OCI-LY3 (cell line): ENCODE data around the gene EVI5L.
A peak's percentile ranks its signal among the peaks of the same experiment; 100 is the strongest.

Source experiments
- H2AFZ ChIP-seq: fragments of 200-600, 300-600 bp; shearing (Covaris generic); 2 replicates; pipeline ENCODE4 v1.6.0; 2014; ENCODE audit warnings: antibody characterized with exemption, low read depth, low read length
- H3K27ac ChIP-seq: fragments of 200-600, 300-600 bp; sonication (generic); 2 replicates; pipeline ENCODE4 v1.5.1; 2014; ENCODE audit warnings: mild to moderate bottlenecking, low read length, moderate library complexity, mixed read lengths
- H3K27me3 ChIP-seq: fragments of 200-600, 300-600 bp; sonication (generic); 2 replicates; pipeline ENCODE4 v1.6.1; 2014; ENCODE audit warnings: low read depth, low read length, mixed read lengths
- H3K36me3 ChIP-seq: fragments of 200-600, 300-600 bp; sonication (generic); replicated peaks from 2 replicates; pipeline ENCODE3; 2014; ENCODE audit warnings: low read depth, low read length, mixed read lengths
- H3K4me1 ChIP-seq: fragments of 300-600, 200-600 bp; sonication (generic); 2 replicates; pipeline ENCODE4 v1.6.1; 2014; ENCODE audit warnings: low read length, mixed read lengths
- H3K4me2 ChIP-seq: fragments of 200-600, 300-600 bp; sonication (generic); 2 replicates; pipeline ENCODE4 v1.6.1; 2014; ENCODE audit warnings: low read length, mixed read lengths
- H3K4me3 ChIP-seq: fragments of 300-600, 200-600 bp; sonication (generic); 2 replicates; pipeline ENCODE4 v1.5.1; 2014; ENCODE audit warnings: antibody characterized with exemption, mild to moderate bottlenecking, low read length, moderate library complexity
- H3K79me2 ChIP-seq: fragments of 300-600, 200-600 bp; shearing (Covaris generic); 2 replicates; pipeline ENCODE4 v1.6.1; 2014; ENCODE audit warnings: mild to moderate bottlenecking, low read length, mixed read lengths
- H3K9ac ChIP-seq: fragments of 300-600, 200-600 bp; shearing (Covaris generic); 2 replicates; pipeline ENCODE4 v1.6.0; 2014; ENCODE audit warnings: mild to moderate bottlenecking, low read length, moderate library complexity
- H3K9me3 ChIP-seq: fragments of 200-600, 300-600 bp; shearing (Covaris generic); 2 replicates; pipeline ENCODE4 v1.6.1; 2014; ENCODE audit warnings: low read length, mixed read lengths; ENCODE audit not compliant: insufficient read depth
- H4K20me1 ChIP-seq: fragments of 200-600, 300-600 bp; sonication (generic); 2 replicates; pipeline ENCODE4 v1.6.1; 2016; ENCODE audit warnings: low read length, mixed read lengths; ENCODE audit not compliant: insufficient read depth
- CTCF ChIP-seq: fragments of 200-600, 300-600 bp; sonication (generic); IDR thresholded peaks from 2 replicates; pipeline ENCODE4 v1.5.1; 2014; ENCODE audit warnings: antibody characterized with exemption, low read length, low read depth
- EZH2phosphoT487 ChIP-seq: fragments of 200-600 bp; shearing (Covaris generic); IDR thresholded peaks from 2 replicates; pipeline ENCODE4 v1.6.1; 2018; ENCODE audit warnings: antibody characterized with exemption, mixed run types, low read depth

The EVI5L gene

DNA sequence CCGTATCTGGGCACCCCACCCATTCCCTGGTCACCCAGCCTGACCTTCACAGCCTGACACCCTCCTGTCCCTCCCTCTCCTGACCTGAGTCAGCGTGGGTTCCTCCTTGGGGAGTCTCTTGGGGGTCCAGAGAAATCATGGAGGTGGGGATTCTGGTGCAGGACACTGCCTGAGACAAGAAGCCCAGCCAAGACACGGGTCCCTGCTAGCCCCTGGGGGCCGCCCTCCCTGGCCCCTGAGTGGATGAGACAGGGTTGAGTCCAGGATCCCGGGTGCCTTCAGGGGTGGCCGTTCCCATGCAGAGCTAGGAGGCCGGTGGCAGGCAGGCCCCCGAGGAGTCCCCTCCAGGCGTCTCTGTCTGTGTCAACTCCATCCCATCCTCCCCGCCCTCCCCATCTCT is 75.2 kb downstream of the EVI5L start:
- no peaks in the 10 kb centered on the region for H3K9me3 ChIP-seq
- H3K27me3 ChIP-seq = no peaks in the 10 kb centered on the region
- H3K4me1 ChIP-seq = peaks cover 16% of the 10 kb centered on the region
- H3K4me3 ChIP-seq = peak overlapping the region; percentile 95; the same call in 1 of the 2 replicates
- peak overlapping the region; percentile 98 for H3K4me2 ChIP-seq
- peaks cover 35% of the 10 kb centered on the region for H4K20me1 ChIP-seq
- peak overlapping the region; percentile 87; the same call in 1 of the 2 replicates for H3K9ac ChIP-seq
- H3K36me3 ChIP-seq = peaks cover 6% of the 10 kb centered on the region
- peaks cover 54% of the 10 kb centered on the region for H3K79me2 ChIP-seq
- TF ChIP-seq EZH2phosphoT487 = no peak
- H2AFZ ChIP-seq = no peak overlapping the region
- no peak overlapping the region for H3K27ac ChIP-seq

- H3K4me2 ChIP-seq = no peak overlapping the region
- no peaks in the 10 kb centered on the region for H3K9me3 ChIP-seq
These were observed 75.8 kb downstream of the EVI5L start for GRCh38 chr19:7905859-7906258.

DNA sequence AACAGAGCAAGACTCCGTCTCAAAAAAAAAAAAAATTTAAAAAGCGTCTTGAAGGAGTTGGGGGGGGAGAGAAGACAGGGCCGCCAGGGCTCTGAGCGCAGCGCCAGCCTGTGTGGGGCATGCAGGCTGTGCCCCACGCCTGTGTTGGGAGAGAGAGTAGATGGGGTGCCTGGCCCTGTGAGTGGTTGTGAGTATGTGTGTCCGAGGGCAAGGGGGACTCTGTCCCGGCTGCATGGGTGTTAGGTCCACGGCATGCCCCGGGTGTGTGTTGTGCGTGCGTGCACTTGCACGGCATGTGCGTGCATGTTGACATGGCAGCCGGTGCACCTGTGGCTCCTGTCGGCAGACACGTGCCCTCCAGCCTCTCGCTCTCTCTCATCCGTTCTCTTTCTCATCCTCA is 77.1 kb downstream of the EVI5L start:
- Histone ChIP-seq H4K20me1 (peaks cover 35% of the 10 kb centered on the region), H3K4me3 (no peak overlapping the region), H3K36me3 (peaks cover 21% of the 10 kb centered on the region), H3K27ac (no peak overlapping the region), H3K4me1 (peaks cover 16% of the 10 kb centered on the region), H2AFZ (no peak overlapping the region), H3K9me3 (no peaks in the 10 kb centered on the region), H3K79me2 (peaks cover 54% of the 10 kb centered on the region), H3K4me2 (no peak overlapping the region), H3K27me3 (no peaks in the 10 kb centered on the region), H3K9ac (no peak overlapping the region)
- TF ChIP-seq EZH2phosphoT487 (no peak), CTCF (no peak)

More at GRCh38 chr19:7905859-7906258, 75.8 kb downstream of the EVI5L start:
- Histone ChIP-seq H2AFZ (no peak overlapping the region), H3K27me3 (no peaks in the 10 kb centered on the region), H3K9ac (no peak overlapping the region), H3K4me3 (no peak overlapping the region), H3K36me3 (peaks cover 11% of the 10 kb centered on the region), H3K79me2 (peaks cover 54% of the 10 kb centered on the region), H4K20me1 (peaks cover 35% of the 10 kb centered on the region), H3K27ac (no peak overlapping the region), H3K4me1 (peaks cover 16% of the 10 kb centered on the region)
- TF ChIP-seq EZH2phosphoT487 (no peak), CTCF (no peak)

GRCh38 chr19:7907544-7907943 is 77.5 kb downstream of the EVI5L start:
- TF ChIP-seq EZH2phosphoT487 (no peak), CTCF (no peak)

More at GRCh38 chr19:7907544-7907943, 77.5 kb downstream of the EVI5L start:
- Histone ChIP-seq H3K27me3 (no peaks in the 10 kb centered on the region), H3K27ac (no peak overlapping the region), H3K4me1 (peaks cover 14% of the 10 kb centered on the region), H4K20me1 (peaks cover 35% of the 10 kb centered on the region), H3K9me3 (no peaks in the 10 kb centered on the region), H2AFZ (no peak overlapping the region), H3K4me2 (no peak overlapping the region), H3K36me3 (peaks cover 21% of the 10 kb centered on the region), H3K4me3 (no peak overlapping the region), H3K9ac (no peak overlapping the region), H3K79me2 (peaks cover 52% of the 10 kb centered on the region)
